ES-I3 (cell line): Measurements from ENCODE around the gene CT45A5.
"Not testable (repeated sequence)": the region's sequence is repeated elsewhere in the genome, so short reads cannot be mapped to it uniquely, and the experiment has no call there.

Experiments used
- H3K36me3 ChIP-seq: 2 replicates; pipeline ENCODE4 v1.6.1; 2013; ENCODE audit warnings: mild to moderate bottlenecking, low read length, control low read depth, moderate library complexity; ENCODE audit not compliant: insufficient read depth
- H3K4me1 ChIP-seq: 2 replicates; pipeline ENCODE4 v1.6.1; 2013; ENCODE audit warnings: mild to moderate bottlenecking, control low read depth, low read length; ENCODE audit not compliant: insufficient read depth
- H3K9ac ChIP-seq: 2 replicates; pipeline ENCODE4 v1.6.1; 2013; ENCODE audit warnings: low read depth, mild to moderate bottlenecking, low read length, moderate library complexity
- H3K9me3 ChIP-seq: 2 replicates; pipeline ENCODE4 v1.6.1; 2013; ENCODE audit warnings: mild to moderate bottlenecking, low read length, moderate library complexity; ENCODE audit not compliant: control insufficient read depth, insufficient read depth

CT45A5 gene, protein sequence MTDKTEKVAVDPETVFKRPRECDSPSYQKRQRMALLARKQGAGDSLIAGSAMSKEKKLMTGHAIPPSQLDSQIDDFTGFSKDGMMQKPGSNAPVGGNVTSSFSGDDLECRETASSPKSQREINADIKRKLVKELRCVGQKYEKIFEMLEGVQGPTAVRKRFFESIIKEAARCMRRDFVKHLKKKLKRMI

DNA sequence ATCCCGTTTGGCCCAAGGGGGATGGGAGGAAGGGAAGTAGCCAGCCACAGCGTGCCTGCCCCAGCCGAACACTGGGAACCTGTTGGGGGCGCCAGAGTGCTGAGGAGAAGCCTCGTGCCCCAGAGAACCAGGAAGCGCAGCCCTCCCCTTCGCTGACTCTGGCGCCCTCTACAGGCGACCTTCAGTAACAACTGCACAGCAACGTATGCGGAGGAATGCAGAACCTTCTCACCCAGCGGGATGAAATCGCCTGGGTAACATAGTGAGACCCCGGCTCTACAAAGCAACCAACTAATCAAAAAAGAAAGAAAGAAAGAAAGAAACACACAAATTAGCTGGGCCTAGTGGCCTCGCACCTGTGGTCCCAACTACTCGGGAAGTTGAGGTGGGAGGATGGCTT, at the start of gene CT45A5:
CT45A5 (minus strand) TSS at position 101 of the 400 bp plus-strand sequence. CDS start 3,774 bp downstream, outside the sequence.
- H3K9me3 ChIP-seq, H3K36me3 ChIP-seq, H3K9ac ChIP-seq, H3K4me1 ChIP-seq: not testable (repeated sequence)

DNA sequence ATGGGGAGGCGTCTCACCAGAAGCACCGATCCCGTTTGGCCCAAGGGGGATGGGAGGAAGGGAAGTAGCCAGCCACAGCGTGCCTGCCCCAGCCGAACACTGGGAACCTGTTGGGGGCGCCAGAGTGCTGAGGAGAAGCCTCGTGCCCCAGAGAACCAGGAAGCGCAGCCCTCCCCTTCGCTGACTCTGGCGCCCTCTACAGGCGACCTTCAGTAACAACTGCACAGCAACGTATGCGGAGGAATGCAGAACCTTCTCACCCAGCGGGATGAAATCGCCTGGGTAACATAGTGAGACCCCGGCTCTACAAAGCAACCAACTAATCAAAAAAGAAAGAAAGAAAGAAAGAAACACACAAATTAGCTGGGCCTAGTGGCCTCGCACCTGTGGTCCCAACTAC, 34.6 kb upstream of the CT45A5 start, which contains the start of gene CT45A2:
CT45A2 (minus strand) TSS at position 101 of the 400 bp plus-strand sequence. CDS start 3,747 bp downstream, outside the sequence.
- H3K9ac ChIP-seq, H3K36me3 ChIP-seq, H3K4me1 ChIP-seq, H3K9me3 ChIP-seq: not testable (repeated sequence)

DNA sequence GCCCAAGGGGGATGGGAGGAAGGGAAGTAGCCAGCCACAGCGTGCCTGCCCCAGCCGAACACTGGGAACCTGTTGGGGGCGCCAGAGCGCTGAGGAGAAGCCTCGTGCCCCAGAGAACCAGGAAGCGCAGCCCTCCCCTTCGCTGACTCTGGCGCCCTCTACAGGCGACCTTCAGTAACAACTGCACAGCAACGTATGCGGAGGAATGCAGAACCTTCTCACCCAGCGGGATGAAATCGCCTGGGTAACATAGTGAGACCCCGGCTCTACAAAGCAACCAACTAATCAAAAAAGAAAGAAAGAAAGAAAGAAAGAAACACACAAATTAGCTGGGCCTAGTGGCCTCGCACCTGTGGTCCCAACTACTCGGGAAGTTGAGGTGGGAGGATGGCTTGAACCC, 17.4 kb upstream of the CT45A5 start, which contains the start of gene CT45A6:
CT45A6 (minus strand) TSS at position 101 of the 400 bp plus-strand sequence. CDS start 3,794 bp downstream, outside the sequence.
- H3K4me1 ChIP-seq, H3K36me3 ChIP-seq, H3K9ac ChIP-seq, H3K9me3 ChIP-seq: not testable (repeated sequence)

DNA sequence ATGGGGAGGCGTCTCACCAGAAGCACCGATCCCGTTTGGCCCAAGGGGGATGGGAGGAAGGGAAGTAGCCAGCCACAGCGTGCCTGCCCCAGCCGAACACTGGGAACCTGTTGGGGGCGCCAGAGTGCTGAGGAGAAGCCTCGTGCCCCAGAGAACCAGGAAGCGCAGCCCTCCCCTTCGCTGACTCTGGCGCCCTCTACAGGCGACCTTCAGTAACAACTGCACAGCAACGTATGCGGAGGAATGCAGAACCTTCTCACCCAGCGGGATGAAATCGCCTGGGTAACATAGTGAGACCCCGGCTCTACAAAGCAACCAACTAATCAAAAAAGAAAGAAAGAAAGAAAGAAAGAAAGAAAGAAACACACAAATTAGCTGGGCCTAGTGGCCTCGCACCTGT, 17.2 kb downstream of the CT45A5 start, which contains the start of gene CT45A3:
CT45A3 (minus strand) TSS at position 101 of the 400 bp plus-strand sequence. CDS start 3,747 bp downstream, outside the sequence.
- H3K9me3 ChIP-seq, H3K9ac ChIP-seq, H3K4me1 ChIP-seq, H3K36me3 ChIP-seq: not testable (repeated sequence)

DNA sequence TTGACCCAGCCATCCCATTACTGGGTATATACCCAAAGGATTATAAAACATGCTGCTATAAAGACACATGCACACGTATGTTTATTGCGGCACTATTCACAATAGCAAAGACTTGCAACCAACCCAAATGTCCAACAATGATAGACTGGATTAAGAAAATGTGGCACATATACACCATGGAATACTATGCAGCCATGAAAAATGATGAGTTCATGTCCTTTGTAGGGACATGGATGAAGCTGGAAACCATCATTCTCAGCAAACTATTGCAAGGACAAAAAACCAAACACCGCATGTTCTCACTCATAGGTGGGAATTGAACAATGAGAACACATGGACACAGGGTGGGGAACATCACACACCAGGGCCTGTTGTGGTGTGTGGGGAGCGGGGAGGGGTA, 40.6 kb downstream of the CT45A5 start:
- H3K4me1 ChIP-seq = not testable (repeated sequence)

DNA sequence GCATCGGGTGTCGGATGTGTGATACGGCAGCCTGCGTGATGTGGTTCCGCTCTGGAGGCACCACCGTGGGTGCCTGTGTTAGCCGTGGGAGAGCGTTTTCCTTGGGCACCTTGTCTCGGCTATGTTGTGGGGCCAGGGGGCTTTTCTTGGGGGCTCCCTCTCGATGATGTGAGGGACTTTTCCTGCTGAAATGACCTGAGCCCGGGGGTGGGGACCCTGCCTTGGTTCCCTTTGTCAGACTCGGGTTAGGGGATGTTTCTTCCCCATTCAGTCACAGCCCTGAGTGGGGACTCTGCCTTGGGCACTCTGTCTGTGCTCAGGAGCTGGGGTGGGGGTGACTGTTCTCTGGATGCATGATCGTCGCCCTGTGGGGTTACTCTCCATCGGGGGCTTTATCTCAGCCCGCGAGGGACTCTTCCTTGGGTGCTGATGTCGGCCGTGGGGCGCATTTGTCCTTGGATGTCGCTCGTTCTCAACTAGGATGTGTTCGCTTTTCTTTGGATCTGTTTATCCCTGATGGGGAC, 44.0 kb downstream of the CT45A5 start:
- peaks cover 4% of the 10 kb centered on the region; the same call in 1 of the 2 replicates for H3K9me3 ChIP-seq
- no peak overlapping the region for H3K9ac ChIP-seq
- no peaks in the 10 kb centered on the region for H3K36me3 ChIP-seq
- H3K4me1 ChIP-seq = no peaks in the 10 kb centered on the region

More for the DNA sequence above, 40.6 kb downstream of the CT45A5 start:
- H3K36me3 ChIP-seq, H3K9me3 ChIP-seq, H3K9ac ChIP-seq: not testable (repeated sequence)

DNA sequence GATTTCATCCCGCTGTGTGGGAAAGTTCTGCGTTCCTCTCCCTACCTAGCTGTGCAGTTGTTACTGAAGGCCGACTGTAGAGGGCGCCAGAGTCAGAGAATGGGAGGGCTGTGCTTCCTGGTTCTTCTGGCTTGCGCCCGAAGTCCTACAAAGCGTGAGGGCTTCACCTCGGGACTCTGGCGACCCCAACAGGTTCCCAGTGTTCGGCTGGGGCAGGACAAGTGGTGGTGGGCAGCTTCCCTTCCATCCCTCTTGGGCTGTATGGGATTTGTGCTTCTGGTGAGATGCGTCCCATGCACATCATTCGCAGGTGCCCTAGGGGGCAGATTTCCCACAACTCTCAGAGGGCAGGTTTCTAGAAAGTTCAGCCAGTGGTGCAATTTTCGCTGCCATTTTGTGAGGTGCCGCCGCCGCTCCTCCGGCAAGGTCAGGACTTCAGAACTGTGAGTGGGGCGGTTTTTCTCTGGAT, 44.6 kb downstream of the CT45A5 start:
- Histone ChIP-seq H3K9me3 (peaks cover 4% of the 10 kb centered on the region; the same call in 1 of the 2 replicates), H3K36me3 (no peaks in the 10 kb centered on the region), H3K4me1 (no peaks in the 10 kb centered on the region), H3K9ac (no peak overlapping the region)

DNA sequence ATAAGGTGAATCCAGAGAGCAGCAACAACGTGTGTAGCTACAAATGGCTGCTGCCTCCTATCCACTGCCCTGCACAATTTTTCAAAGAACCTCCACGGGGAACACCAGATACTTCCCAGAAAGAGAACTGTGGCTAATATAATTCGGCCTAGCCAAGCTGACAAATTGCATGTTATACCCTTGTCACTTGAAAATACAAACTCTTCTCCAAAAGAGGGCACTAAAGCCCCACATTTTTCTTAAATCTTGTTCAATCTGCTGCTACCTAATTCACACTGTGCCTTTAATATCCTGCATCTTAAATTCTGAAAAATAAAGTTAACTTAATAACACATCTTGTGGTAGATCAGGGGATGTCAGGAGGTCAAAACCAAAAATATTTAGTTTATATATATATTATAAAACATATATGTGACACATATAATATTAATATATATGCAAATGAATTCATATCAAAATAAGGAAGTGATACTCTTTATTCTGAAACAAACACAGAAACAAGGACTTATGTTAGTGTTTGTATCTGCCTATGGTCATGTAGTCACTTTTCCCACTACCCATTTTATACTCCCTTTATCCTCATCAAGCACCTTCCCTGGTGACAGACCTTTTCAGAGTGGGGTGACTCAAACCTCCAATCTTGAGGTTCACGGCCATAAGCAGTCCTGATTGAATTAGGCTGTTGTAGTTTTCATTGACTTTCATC, 47.8 kb downstream of the CT45A5 start:
- H3K36me3 ChIP-seq = no peaks in the 10 kb centered on the region
- H3K9ac ChIP-seq = no peak overlapping the region
- H3K4me1 ChIP-seq = no peaks in the 10 kb centered on the region
- H3K9me3 ChIP-seq = peaks cover 4% of the 10 kb centered on the region; the same call in 1 of the 2 replicates

DNA sequence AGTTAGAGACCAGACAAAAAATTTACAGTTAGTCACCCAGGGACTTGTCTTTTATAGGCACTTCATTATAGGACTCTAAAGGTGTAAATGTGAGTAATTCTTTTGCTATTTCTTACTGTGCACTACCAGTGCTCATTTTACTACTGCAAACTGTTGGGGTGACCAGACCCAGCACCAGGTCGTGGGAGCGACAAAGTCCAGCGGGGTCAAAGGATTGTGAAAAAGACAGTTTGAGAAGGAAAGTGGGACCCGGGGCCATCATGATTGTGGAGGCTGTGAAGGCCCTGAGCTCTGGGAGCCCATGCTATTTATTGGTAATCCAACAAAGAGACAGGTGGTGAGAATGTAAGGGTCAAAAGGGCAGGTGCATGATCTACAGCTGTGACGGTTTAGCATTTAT, 50.6 kb downstream of the CT45A5 start:
- H3K9me3 ChIP-seq, H3K9ac ChIP-seq, H3K4me1 ChIP-seq, H3K36me3 ChIP-seq: not testable (repeated sequence)
